CD4-positive, alpha-beta memory T cell (primary cell): Measurements from ENCODE around the gene APBB2. TPM values are rescaled to one million over a fixed set of nuclear protein-coding genes. Genes with fewer than 3 reads are reported as not detected.

Experiments
- CTCF ChIA-PET: fragments of 350-600 bp; sonication (Branson Sonifier 250); formaldehyde crosslinking; loops from one replicate; lab custom pipeline; 2021; ENCODE audit warnings: inconsistent platforms; ENCODE audit not compliant: partially characterized antibody; lab: Charles Lee
- POLR2A ChIA-PET: fragments of 350-600 bp; sonication (Branson Sonifier 250); formaldehyde crosslinking; loops from one replicate; lab custom pipeline; 2021; ENCODE audit not compliant: partially characterized antibody; lab: Charles Lee
- DNase-seq, 5 donors: peaks; one replicate each; pipeline versions ENCODE4 v3.0.0 to v3.0.0-alpha.2; 2020 to 2022; ENCODE audit warnings: mixed read lengths in 1 of 5
- H3K27ac ChIP-seq: one replicate; pipeline ENCODE4 v1.7.0; 2013; ENCODE audit warnings: low read depth, low read length
- H3K27me3 ChIP-seq: 2 replicates; pipeline ENCODE4 v1.7.0; 2013; ENCODE audit warnings: mild to moderate bottlenecking, low read length, moderate library complexity; ENCODE audit not compliant: insufficient read depth
- H3K36me3 ChIP-seq: 2 replicates; pipeline ENCODE4 v1.7.0; 2013; ENCODE audit warnings: mild to moderate bottlenecking, low read length, moderate library complexity; ENCODE audit not compliant: insufficient read depth
- H3K4me1 ChIP-seq: 2 replicates; pipeline ENCODE4 v1.7.0; 2013; ENCODE audit warnings: mild to moderate bottlenecking, low read length, moderate library complexity; ENCODE audit not compliant: insufficient read depth
- H3K4me3 ChIP-seq, 2 donors: one replicate each; pipeline ENCODE4 v1.7.0; 2013; ENCODE audit warnings: low read length in 2 of 2, mild to moderate bottlenecking in 1 of 2
- H3K9me3 ChIP-seq, 2 donors: one replicate each; pipeline ENCODE4 v1.7.0; 2013; ENCODE audit warnings: low read length in 2 of 2, control low read depth in 1 of 2; ENCODE audit not compliant: control insufficient read depth in 1 of 2
- H3K27ac Mint-ChIP-seq, 7 donors: one replicate each; pipeline ENCODE4 v1.8.0; 2020 to 2021; ENCODE audit warnings: mixed read lengths in 7 of 7, mild to moderate bottlenecking in 6 of 7, inconsistent platforms in 3 of 7, moderate library complexity in 3 of 7
- H3K27me3 Mint-ChIP-seq, 2 donors: one replicate each; pipeline ENCODE4 v1.8.0; 2020 to 2021; ENCODE audit warnings: mixed read lengths in 2 of 2
- H3K36me3 Mint-ChIP-seq, 2 donors: one replicate each; pipeline ENCODE4 v1.8.0; 2020 to 2021; ENCODE audit warnings: mixed read lengths in 2 of 2, inconsistent platforms in 1 of 2, mild to moderate bottlenecking in 1 of 2
- H3K4me1 Mint-ChIP-seq, 4 donors: one replicate each; pipeline ENCODE4 v1.8.0; 2020 to 2021; ENCODE audit warnings: mixed read lengths in 4 of 4, mild to moderate bottlenecking in 1 of 4
- H3K4me3 Mint-ChIP-seq, 8 donors: one replicate each; pipeline ENCODE4 v1.8.0; 2020 to 2021; ENCODE audit warnings: mixed read lengths in 8 of 8, mild to moderate bottlenecking in 7 of 8, moderate library complexity in 6 of 8, inconsistent platforms in 3 of 8
- H3K9me3 Mint-ChIP-seq, 8 donors: one replicate each; pipeline ENCODE4 v1.8.0; 2020 to 2021; ENCODE audit warnings: mixed read lengths in 8 of 8, mild to moderate bottlenecking in 5 of 8, inconsistent platforms in 3 of 8, moderate library complexity in 1 of 8
- intact Hi-C: fragments of 100-400 bp; cut with micrococcal nuclease; formaldehyde crosslinking; loops from one replicate; pipeline ENCODE4 v1.15.1; 2023
- polyA plus RNA-seq, 2 donors: library from polyadenylated mRNA; unstranded; fragments of 300-500 nt; fragmentation: Illumina TruSeq; gene quantifications; one replicate each; pipeline ENCODE4 v1.2.3, GENCODE V29; 2021
- total RNA-seq, 2 experiments: library from RNA; stranded (reverse); gene quantifications; one replicate each; pipeline ENCODE4 v1.2.3, GENCODE V29; 2021

Gene APBB2
- total and polyA plus RNA-seq, 4 experiments from 2014 or later, result 0.50 to 0.58 TPM; not detected in 2

- CTCF ChIA-PET, result interaction anchor here (0.6 kb wide), 1 partner anchor 25 kb away, joined by 3 read pairs; no protein-coding TSS in a partner anchor
- Mint-ChIP-seq H3K4me3 (no peak overlapping the region), H3K4me1 (no peaks in the 10 kb centered on the region)
These were observed 263.3 kb downstream of the APBB2 start for GRCh38 chr4:40951026-40951425.

GRCh38 chr4:40949358-40950100 lies 264.8 kb downstream of the APBB2 start:
- Mint-ChIP-seq H3K27ac (no peak overlapping the region), H3K4me3 (no peak overlapping the region)
- CTCF ChIA-PET, result no interaction called here

More at GRCh38 chr4:40951026-40951425, 263.3 kb downstream of the APBB2 start:
- no peak for DNase-seq
- Mint-ChIP-seq H3K36me3 (no peaks in the 10 kb centered on the region), H3K9me3 (no peaks in the 10 kb centered on the region), H3K27ac (no peak overlapping the region), H3K27me3 (peaks cover 2 to 4% of the 10 kb centered on the region in 2 donors)
- Histone ChIP-seq H3K36me3 (no peaks in the 10 kb centered on the region), H3K27ac (no peak overlapping the region), H3K9me3 (no peaks in the 10 kb centered on the region), H3K4me3 (no peak overlapping the region), H3K27me3 (no peaks in the 10 kb centered on the region), H3K4me1 (no peaks in the 10 kb centered on the region)
- POLR2A ChIA-PET, result no interaction called here
- intact Hi-C loops, result no loop called here

GRCh38 chr4:40948014-40948413 lies 266.3 kb downstream of the APBB2 start:
- Histone ChIP-seq H3K4me3 (no peak overlapping the region), H3K36me3 (no peaks in the 10 kb centered on the region), H3K4me1 (no peaks in the 10 kb centered on the region), H3K27me3 (no peaks in the 10 kb centered on the region), H3K9me3 (no peaks in the 10 kb centered on the region), H3K27ac (no peak overlapping the region)
- H3K27me3 Mint-ChIP-seq, result peaks cover 2 to 9% of the 10 kb centered on the region in 2 donors
- ChIA-PET POLR2A (no interaction called here), CTCF (no interaction called here)
- no peak overlapping the region for H3K27ac Mint-ChIP-seq
- H3K9me3 Mint-ChIP-seq, result no peaks in the 10 kb centered on the region
- DNase-seq, result no peak
- intact Hi-C loops, result no loop called here
- no peak overlapping the region for H3K4me3 Mint-ChIP-seq
- no peaks in the 10 kb centered on the region for H3K36me3 Mint-ChIP-seq
- H3K4me1 Mint-ChIP-seq, result no peaks in the 10 kb centered on the region

More at GRCh38 chr4:40949358-40950100, 264.8 kb downstream of the APBB2 start:
- no peaks in the 10 kb centered on the region for H3K27me3 ChIP-seq
- H3K4me1 Mint-ChIP-seq, result no peaks in the 10 kb centered on the region
- H3K36me3 ChIP-seq, result no peaks in the 10 kb centered on the region
- peaks cover 2 to 4% of the 10 kb centered on the region in 2 donors for H3K27me3 Mint-ChIP-seq
- POLR2A ChIA-PET, result no interaction called here
- DNase-seq, result no peak
- H3K4me1 ChIP-seq, result no peaks in the 10 kb centered on the region
- intact Hi-C loops, result no loop called here
- no peak overlapping the region for H3K4me3 ChIP-seq
- no peaks in the 10 kb centered on the region for H3K36me3 Mint-ChIP-seq
- no peak overlapping the region for H3K27ac ChIP-seq
- H3K9me3 Mint-ChIP-seq, result no peaks in the 10 kb centered on the region
- H3K9me3 ChIP-seq, result no peaks in the 10 kb centered on the region

GRCh38 chr4:40946652-40947051 lies 267.7 kb downstream of the APBB2 start:
- no peaks in the 10 kb centered on the region for H3K36me3 ChIP-seq
- H3K9me3 Mint-ChIP-seq, result no peaks in the 10 kb centered on the region
- no peaks in the 10 kb centered on the region for H3K4me1 Mint-ChIP-seq
- no peak overlapping the region for H3K27ac Mint-ChIP-seq
- H3K27me3 Mint-ChIP-seq, result peaks cover 6 to 12% of the 10 kb centered on the region in 2 donors
- POLR2A ChIA-PET, result no interaction called here
- H3K4me3 ChIP-seq, result no peak overlapping the region
- no peak overlapping the region for H3K4me3 Mint-ChIP-seq
- H3K27ac ChIP-seq, result no peak overlapping the region
- H3K27me3 ChIP-seq, result no peaks in the 10 kb centered on the region
- CTCF ChIA-PET, result no interaction called here
- intact Hi-C loops, result no loop called here
- H3K9me3 ChIP-seq, result no peaks in the 10 kb centered on the region
- DNase-seq, result no peak
- no peaks in the 10 kb centered on the region for H3K4me1 ChIP-seq
- H3K36me3 Mint-ChIP-seq, result no peaks in the 10 kb centered on the region

GRCh38 chr4:40940756-40941155 lies 273.6 kb downstream of the APBB2 start:
- H3K27ac ChIP-seq, result no peak overlapping the region
- H3K36me3 Mint-ChIP-seq, result no peaks in the 10 kb centered on the region
- ChIA-PET CTCF (interaction anchor here (1.3 to 8.0 kb wide), 2 partner anchors 14 to 19 kb away, joined by 4 to 73 read pairs; no protein-coding TSS in a partner anchor), POLR2A (interaction anchor here (0.6 kb wide), 1 partner anchor 1403 kb away, joined by 3 read pairs; no protein-coding TSS in a partner anchor)
- H3K4me3 Mint-ChIP-seq, result no peak overlapping the region
- peaks cover 0 to 3% (median 0%) of the 10 kb centered on the region in 8 donors for H3K9me3 Mint-ChIP-seq
- DNase-seq, result no peak
- peaks cover 6 to 8% of the 10 kb centered on the region in 2 donors for H3K27me3 Mint-ChIP-seq
- H3K27me3 ChIP-seq, result no peaks in the 10 kb centered on the region
- H3K4me3 ChIP-seq, result no peak overlapping the region
- no peak overlapping the region for H3K27ac Mint-ChIP-seq
- H3K9me3 ChIP-seq, result no peaks in the 10 kb centered on the region
- H3K4me1 Mint-ChIP-seq, result no peaks in the 10 kb centered on the region
- H3K4me1 ChIP-seq, result no peaks in the 10 kb centered on the region
- intact Hi-C loops, result no loop called here
- no peaks in the 10 kb centered on the region for H3K36me3 ChIP-seq

GRCh38 chr4:40940317-40940741 lies 274.0 kb downstream of the APBB2 start:
- ChIA-PET POLR2A (no interaction called here), CTCF (interaction anchor here (1.3 to 8.0 kb wide), 2 partner anchors 13 to 18 kb away, joined by 4 to 73 read pairs; no protein-coding TSS in a partner anchor)
- H3K27me3 ChIP-seq, result no peaks in the 10 kb centered on the region
- no peaks in the 10 kb centered on the region for H3K9me3 ChIP-seq
- no peaks in the 10 kb centered on the region for H3K4me1 Mint-ChIP-seq
- no peak overlapping the region for H3K4me3 Mint-ChIP-seq
- DNase-seq, result no peak
- H3K4me1 ChIP-seq, result no peaks in the 10 kb centered on the region
- H3K27me3 Mint-ChIP-seq, result peaks cover 6 to 8% of the 10 kb centered on the region in 2 donors
- no peak overlapping the region for H3K4me3 ChIP-seq
- no peaks in the 10 kb centered on the region for H3K36me3 Mint-ChIP-seq
- H3K27ac Mint-ChIP-seq, result no peak overlapping the region
- no peak overlapping the region for H3K27ac ChIP-seq
- intact Hi-C loops, result no loop called here
- H3K9me3 Mint-ChIP-seq, result peaks cover 0 to 3% (median 0%) of the 10 kb centered on the region in 8 donors
- no peaks in the 10 kb centered on the region for H3K36me3 ChIP-seq

- CTCF ChIA-PET, result interaction anchor here (8.0 kb wide), 1 partner anchor 13 kb away, joined by 73 read pairs; no protein-coding TSS in a partner anchor
- peaks cover 0 to 3% (median 0%) of the 10 kb centered on the region in 8 donors for H3K9me3 Mint-ChIP-seq
- no peaks in the 10 kb centered on the region for H3K36me3 ChIP-seq
- no peaks in the 10 kb centered on the region for H3K4me1 Mint-ChIP-seq
- no peak overlapping the region for H3K27ac ChIP-seq
- intact Hi-C loops, result no loop called here
- no peak for DNase-seq
- POLR2A ChIA-PET, result no interaction called here
- no peak overlapping the region for H3K27ac Mint-ChIP-seq
- H3K36me3 Mint-ChIP-seq, result no peaks in the 10 kb centered on the region
- H3K27me3 ChIP-seq, result no peaks in the 10 kb centered on the region
- no peak overlapping the region for H3K4me3 ChIP-seq
- H3K4me3 Mint-ChIP-seq, result no peak overlapping the region
- no peaks in the 10 kb centered on the region for H3K4me1 ChIP-seq
- H3K27me3 Mint-ChIP-seq, result peaks cover 7 to 8% of the 10 kb centered on the region in 2 donors
- no peaks in the 10 kb centered on the region for H3K9me3 ChIP-seq
These were observed 274.5 kb downstream of the APBB2 start for GRCh38 chr4:40939856-40940255.
